Natural killer cell (primary cell): ENCODE measurements around the gene PILRB. TPM values are rescaled to one million over a fixed set of nuclear protein-coding genes. Genes with fewer than 3 reads are reported as not detected.

Source experiments
- ATAC-seq, 3 donors: fragments of 150-1000 bp in 2 of 3; fragments of 200-7000 bp in 1 of 3; cut with Tn5 transposase; 1 replicate in 1 of 3; 2 replicates in 2 of 3; pipeline ENCODE4 v1.10.0; 2021; ENCODE audit warnings: mild to moderate bottlenecking in 2 of 3, moderate library complexity in 2 of 3
- DNase-seq, 2 donors: peaks; one replicate each; pipeline versions ENCODE4 v3.0.0 to v3.0.0-alpha.2; 2013 to 2021; ENCODE audit warnings: mixed read lengths in 1 of 2
- H3K27ac ChIP-seq: one replicate; pipeline ENCODE4 v1.5.1; 2013; ENCODE audit warnings: mild to moderate bottlenecking, low read length
- H3K27me3 ChIP-seq: one replicate; pipeline ENCODE4 v1.6.1; 2013; ENCODE audit warnings: low read length; ENCODE audit not compliant: control insufficient read depth, insufficient read depth
- H3K36me3 ChIP-seq: one replicate; pipeline ENCODE4 v1.6.1; 2013; ENCODE audit warnings: low read length; ENCODE audit not compliant: control insufficient read depth, insufficient read depth
- H3K4me1 ChIP-seq: one replicate; pipeline ENCODE4 v1.6.1; 2013; ENCODE audit warnings: low read length; ENCODE audit not compliant: control insufficient read depth, insufficient read depth
- H3K4me3 ChIP-seq: one replicate; pipeline ENCODE4 v1.5.1; 2013; ENCODE audit warnings: low read length
- H3K9me3 ChIP-seq: one replicate; pipeline ENCODE4 v1.6.1; 2013; ENCODE audit warnings: low read length; ENCODE audit not compliant: control insufficient read depth, insufficient read depth
- H3K27ac Mint-ChIP-seq, 2 donors: one replicate each; pipeline ENCODE4 v1.8.0; 2022; ENCODE audit warnings: mild to moderate bottlenecking in 2 of 2, mixed read lengths in 2 of 2, moderate library complexity in 1 of 2
- H3K27me3 Mint-ChIP-seq, 2 donors: one replicate each; pipeline ENCODE4 v1.8.0; 2022; ENCODE audit warnings: low read depth in 2 of 2, mixed read lengths in 2 of 2
- H3K36me3 Mint-ChIP-seq: one replicate; pipeline ENCODE4 v1.8.0; 2022; ENCODE audit warnings: mixed read lengths
- H3K4me1 Mint-ChIP-seq, 2 donors: one replicate each; pipeline ENCODE4 v1.8.0; 2022; ENCODE audit warnings: mixed read lengths in 2 of 2
- H3K4me3 Mint-ChIP-seq: one replicate; pipeline ENCODE4 v1.8.0; 2022; ENCODE audit warnings: mild to moderate bottlenecking, moderate library complexity, mixed read lengths
- H3K9me3 Mint-ChIP-seq, 2 donors: one replicate each; pipeline ENCODE4 v1.8.0; 2022; ENCODE audit warnings: mixed read lengths in 2 of 2
- CTCF ChIP-seq: fragments of 200-600 bp; IDR thresholded peaks from one replicate; pipeline ENCODE4 v1.8.0; 2022; ENCODE audit warnings: antibody characterized with exemption
- WGBS: methylation state at CpG from one replicate; pipeline ENCODE4 v1.1.7; 2013; ENCODE audit warnings: missing lambda C conversion rate; ENCODE audit not compliant: insufficient coverage; 5-methylcytosine and 5-hydroxymethylcytosine counted together
- intact Hi-C: fragments of 100-400 bp; cut with micrococcal nuclease; formaldehyde crosslinking; loops from one replicate; pipeline ENCODE4 v1.14.2; 2022
- total RNA-seq, 4 donors: library from RNA; stranded (reverse); fragments of 120-200 nt in 1 of 4; gene quantifications; one replicate each; pipeline versions ENCODE4 v1.2.3 to v1.2.4, GENCODE V29; 2013 to 2022

The PILRB gene
- total RNA-seq, 3 donors from 2014 or later (not counting 1 experiment from before 2014, with no cell fraction given): 143 to 206 (median 157) TPM

GRCh38 chr7:100384628-100385294 is 26.8 kb downstream of the PILRB start:
- DNase-seq (no peak), ATAC-seq (no peak)
- Histone ChIP-seq H3K4me1 (peaks cover 13% of the 10 kb centered on the region), H3K4me3 (no peak overlapping the region), H3K27me3 (no peaks in the 10 kb centered on the region), H3K27ac (no peak overlapping the region), H3K9me3 (no peaks in the 10 kb centered on the region), H3K36me3 (no peaks in the 10 kb centered on the region)
- Mint-ChIP-seq H3K36me3 (no peaks in the 10 kb centered on the region), H3K4me3 (no peak overlapping the region), H3K9me3 (no peaks in the 10 kb centered on the region), H3K27me3 (peaks cover 0 to 3% of the 10 kb centered on the region in 2 donors), H3K27ac (no peak overlapping the region), H3K4me1 (peaks cover 12 to 18% of the 10 kb centered on the region in 2 donors)
- 89% methylated on average over 5 of the region's 6 CpGs for WGBS
- intact Hi-C loops: no loop called here
- no peak for TF ChIP-seq CTCF

- H3K4me1 ChIP-seq: peaks cover 10% of the 10 kb centered on the region
- Mint-ChIP-seq H3K36me3 (no peaks in the 10 kb centered on the region), H3K4me1 (peaks cover 18% of the 10 kb centered on the region in 2 donors), H3K27ac (no peak overlapping the region), H3K4me3 (no peak overlapping the region), H3K9me3 (no peaks in the 10 kb centered on the region), H3K27me3 (peaks cover 0 to 3% of the 10 kb centered on the region in 2 donors)
- H3K27ac ChIP-seq: no peak overlapping the region
- H3K4me3 ChIP-seq: no peak overlapping the region
- DNase-seq (no peak), ATAC-seq (no peak)
- H3K36me3 ChIP-seq: no peaks in the 10 kb centered on the region
- TF ChIP-seq CTCF: no peak
- 77% methylated on average over 3 of the region's 5 CpGs for WGBS
- no peaks in the 10 kb centered on the region for H3K9me3 ChIP-seq
- no peaks in the 10 kb centered on the region for H3K27me3 ChIP-seq
- intact Hi-C loops: no loop called here
Observed at GRCh38 chr7:100386940-100387339, 29.0 kb downstream of the PILRB start.

- TF ChIP-seq CTCF: no peak
- 83% methylated on average over 1 of the region's 2 CpGs for WGBS
- Histone ChIP-seq H3K4me3 (no peak overlapping the region), H3K27ac (no peak overlapping the region), H3K36me3 (no peaks in the 10 kb centered on the region), H3K27me3 (no peaks in the 10 kb centered on the region), H3K9me3 (no peaks in the 10 kb centered on the region), H3K4me1 (peaks cover 8% of the 10 kb centered on the region)
- DNase-seq (no peak), ATAC-seq (no peak)
- intact Hi-C loops: no loop called here
- Mint-ChIP-seq H3K27ac (no peak overlapping the region), H3K9me3 (no peaks in the 10 kb centered on the region), H3K36me3 (no peaks in the 10 kb centered on the region), H3K4me3 (no peak overlapping the region), H3K4me1 (peaks cover 11% of the 10 kb centered on the region in 2 donors), H3K27me3 (peaks cover 0 to 3% of the 10 kb centered on the region in 2 donors)
Observed at GRCh38 chr7:100387695-100388094, 29.8 kb downstream of the PILRB start.
